Natural killer cell (primary cell): ENCODE measurements around the gene LIPE. TPM values are rescaled to one million over a fixed set of nuclear protein-coding genes. Genes with fewer than 3 reads are reported as not detected.
"Not testable (repeated sequence)": the region's sequence is repeated elsewhere in the genome, so short reads cannot be mapped to it uniquely, and the experiment has no call there.

ENCODE experiments used
- ATAC-seq, 3 donors: fragments of 150-1000 bp in 2 of 3; fragments of 200-7000 bp in 1 of 3; cut with Tn5 transposase; 1 replicate in 1 of 3; 2 replicates in 2 of 3; pipeline ENCODE4 v1.10.0; 2021; ENCODE audit warnings: mild to moderate bottlenecking in 2 of 3, moderate library complexity in 2 of 3
- DNase-seq, 2 donors: peaks; one replicate each; pipeline versions ENCODE4 v3.0.0 to v3.0.0-alpha.2; 2013 to 2021; ENCODE audit warnings: mixed read lengths in 1 of 2
- H3K27ac ChIP-seq: one replicate; pipeline ENCODE4 v1.5.1; 2013; ENCODE audit warnings: mild to moderate bottlenecking, low read length
- H3K27me3 ChIP-seq: one replicate; pipeline ENCODE4 v1.6.1; 2013; ENCODE audit warnings: low read length; ENCODE audit not compliant: control insufficient read depth, insufficient read depth
- H3K36me3 ChIP-seq: one replicate; pipeline ENCODE4 v1.6.1; 2013; ENCODE audit warnings: low read length; ENCODE audit not compliant: control insufficient read depth, insufficient read depth
- H3K4me1 ChIP-seq: one replicate; pipeline ENCODE4 v1.6.1; 2013; ENCODE audit warnings: low read length; ENCODE audit not compliant: control insufficient read depth, insufficient read depth
- H3K4me3 ChIP-seq: one replicate; pipeline ENCODE4 v1.5.1; 2013; ENCODE audit warnings: low read length
- H3K9me3 ChIP-seq: one replicate; pipeline ENCODE4 v1.6.1; 2013; ENCODE audit warnings: low read length; ENCODE audit not compliant: control insufficient read depth, insufficient read depth
- H3K27ac Mint-ChIP-seq, 2 donors: one replicate each; pipeline ENCODE4 v1.8.0; 2022; ENCODE audit warnings: mild to moderate bottlenecking in 2 of 2, mixed read lengths in 2 of 2, moderate library complexity in 1 of 2
- H3K27me3 Mint-ChIP-seq, 2 donors: one replicate each; pipeline ENCODE4 v1.8.0; 2022; ENCODE audit warnings: low read depth in 2 of 2, mixed read lengths in 2 of 2
- H3K36me3 Mint-ChIP-seq: one replicate; pipeline ENCODE4 v1.8.0; 2022; ENCODE audit warnings: mixed read lengths
- H3K4me1 Mint-ChIP-seq, 2 donors: one replicate each; pipeline ENCODE4 v1.8.0; 2022; ENCODE audit warnings: mixed read lengths in 2 of 2
- H3K4me3 Mint-ChIP-seq: one replicate; pipeline ENCODE4 v1.8.0; 2022; ENCODE audit warnings: mild to moderate bottlenecking, moderate library complexity, mixed read lengths
- H3K9me3 Mint-ChIP-seq, 2 donors: one replicate each; pipeline ENCODE4 v1.8.0; 2022; ENCODE audit warnings: mixed read lengths in 2 of 2
- CTCF ChIP-seq: fragments of 200-600 bp; IDR thresholded peaks from one replicate; pipeline ENCODE4 v1.8.0; 2022; ENCODE audit warnings: antibody characterized with exemption
- WGBS: methylation state at CpG from one replicate; pipeline ENCODE4 v1.1.7; 2013; ENCODE audit warnings: missing lambda C conversion rate; ENCODE audit not compliant: insufficient coverage; 5-methylcytosine and 5-hydroxymethylcytosine counted together
- intact Hi-C: fragments of 100-400 bp; cut with micrococcal nuclease; formaldehyde crosslinking; loops from one replicate; pipeline ENCODE4 v1.14.2; 2022
- total RNA-seq, 4 donors: library from RNA; stranded (reverse); fragments of 120-200 nt in 1 of 4; gene quantifications; one replicate each; pipeline versions ENCODE4 v1.2.3 to v1.2.4, GENCODE V29; 2013 to 2022

The LIPE gene
- total RNA-seq, 3 donors from 2014 or later (not counting 1 experiment from before 2014, with no cell fraction given) = 5.3 to 13.3 (median 11.7) TPM

DNA sequence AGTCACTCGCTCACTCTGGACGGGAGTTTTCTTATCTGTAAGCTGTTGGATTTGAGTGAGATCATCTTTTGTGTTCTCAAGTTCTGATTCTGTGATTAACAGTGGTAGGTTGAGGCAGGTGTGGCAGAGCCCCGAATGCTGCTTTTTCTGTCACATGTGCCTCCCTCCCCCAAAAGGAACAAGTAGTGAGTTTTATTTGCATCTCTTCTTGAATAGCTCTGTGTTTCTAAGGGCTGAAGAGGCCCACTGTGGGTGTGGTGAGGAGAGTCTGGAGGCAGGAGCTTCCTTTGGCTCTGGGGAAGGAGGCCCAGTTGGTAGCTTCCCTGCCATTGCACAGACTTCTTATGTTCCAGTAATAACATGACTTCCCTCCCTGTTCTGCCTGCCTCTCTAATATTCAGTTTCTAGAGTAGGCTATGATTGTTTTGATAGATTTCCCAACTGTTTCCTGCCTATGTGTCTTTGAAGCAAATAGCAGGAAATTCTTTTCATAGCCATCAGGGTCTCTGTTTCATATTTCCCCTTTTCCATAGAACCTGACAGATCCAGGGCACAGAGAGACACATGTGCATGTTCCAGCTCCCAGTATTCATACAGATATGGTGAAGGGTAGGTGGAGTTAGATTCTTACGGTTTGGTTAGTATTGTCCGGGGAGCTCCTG lies 39.5 kb upstream of the LIPE start:
- Histone ChIP-seq H3K4me3 (no peak overlapping the region), H3K27ac (peak overlapping the region; percentile 8), H3K36me3 (no peaks in the 10 kb centered on the region), H3K4me1 (peaks cover 19% of the 10 kb centered on the region), H3K27me3 (no peaks in the 10 kb centered on the region), H3K9me3 (no peaks in the 10 kb centered on the region)
- H3K27ac Mint-ChIP-seq = peak overlapping the region in 1 of 2 donors; percentile 32
- H3K27me3 Mint-ChIP-seq = peaks cover 0 to 4% of the 10 kb centered on the region in 2 donors
- intact Hi-C loops = no loop called here
- H3K9me3 Mint-ChIP-seq = no peaks in the 10 kb centered on the region
- TF ChIP-seq CTCF = no peak
- H3K4me3 Mint-ChIP-seq = no peak overlapping the region
- WGBS = 73% methylated on average over 5 of the region's 5 CpGs
- DNase-seq = no peak
- no peak for ATAC-seq
- H3K36me3 Mint-ChIP-seq = no peaks in the 10 kb centered on the region
- H3K4me1 Mint-ChIP-seq = peaks cover 0 to 10% of the 10 kb centered on the region in 2 donors

DNA sequence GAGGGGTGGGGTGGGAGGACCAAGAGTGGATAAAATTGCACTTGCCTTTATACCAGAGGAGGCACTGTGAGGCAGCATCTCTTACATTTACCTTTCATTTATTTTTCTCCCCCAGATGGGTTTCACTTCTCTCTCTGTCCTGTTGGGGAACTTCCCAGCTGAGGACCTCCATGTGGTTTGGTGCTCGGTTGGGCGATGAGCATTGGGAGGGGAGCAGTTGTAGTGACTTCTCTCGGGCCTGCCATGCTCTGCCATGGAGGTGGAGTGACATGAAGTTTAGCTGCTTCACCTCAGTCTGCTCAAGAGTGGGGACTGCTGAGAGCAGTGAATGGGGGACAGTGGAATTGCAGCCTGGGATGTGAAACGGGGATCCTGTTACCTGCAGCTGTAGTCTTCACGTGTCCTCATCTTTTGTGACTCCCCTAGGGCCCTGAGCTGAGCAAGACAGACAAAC lies 38.7 kb upstream of the LIPE start:
- 40% methylated on average over 5 of the region's 5 CpGs for WGBS
- Histone ChIP-seq H3K36me3 (no peaks in the 10 kb centered on the region), H3K27me3 (no peaks in the 10 kb centered on the region), H3K9me3 (no peaks in the 10 kb centered on the region), H3K4me3 (no peak overlapping the region), H3K4me1 (peaks cover 19% of the 10 kb centered on the region), H3K27ac (peak overlapping the region; percentile 8)
- ATAC-seq = no peak
- Mint-ChIP-seq H3K4me3 (no peak overlapping the region), H3K27me3 (peaks cover 0 to 4% of the 10 kb centered on the region in 2 donors), H3K4me1 (peaks cover 0 to 10% of the 10 kb centered on the region in 2 donors), H3K9me3 (no peaks in the 10 kb centered on the region), H3K27ac (no peak overlapping the region), H3K36me3 (no peaks in the 10 kb centered on the region)
- no peak for TF ChIP-seq CTCF
- intact Hi-C loops = no loop called here
- no peak for DNase-seq

- ATAC-seq = no peak
- Mint-ChIP-seq H3K36me3 (no peaks in the 10 kb centered on the region), H3K27ac (no peak overlapping the region), H3K9me3 (no peaks in the 10 kb centered on the region), H3K27me3 (peaks cover 0 to under 1% of the 10 kb centered on the region in 2 donors), H3K4me1 (peaks cover 0 to 6% of the 10 kb centered on the region in 2 donors), H3K4me3 (no peak overlapping the region)
- H3K4me1 ChIP-seq = peaks cover 13% of the 10 kb centered on the region
- no peak for TF ChIP-seq CTCF
- intact Hi-C loops = no loop called here
- no peak overlapping the region for H3K4me3 ChIP-seq
- no peaks in the 10 kb centered on the region for H3K9me3 ChIP-seq
- 92% methylated on average over 4 of the region's 4 CpGs for WGBS
- H3K36me3 ChIP-seq = no peaks in the 10 kb centered on the region
- no peaks in the 10 kb centered on the region for H3K27me3 ChIP-seq
- no peak for DNase-seq
- no peak overlapping the region for H3K27ac ChIP-seq
Observed at GRCh38 chr19:42461700-42462324, 34.6 kb upstream of the LIPE start.

DNA sequence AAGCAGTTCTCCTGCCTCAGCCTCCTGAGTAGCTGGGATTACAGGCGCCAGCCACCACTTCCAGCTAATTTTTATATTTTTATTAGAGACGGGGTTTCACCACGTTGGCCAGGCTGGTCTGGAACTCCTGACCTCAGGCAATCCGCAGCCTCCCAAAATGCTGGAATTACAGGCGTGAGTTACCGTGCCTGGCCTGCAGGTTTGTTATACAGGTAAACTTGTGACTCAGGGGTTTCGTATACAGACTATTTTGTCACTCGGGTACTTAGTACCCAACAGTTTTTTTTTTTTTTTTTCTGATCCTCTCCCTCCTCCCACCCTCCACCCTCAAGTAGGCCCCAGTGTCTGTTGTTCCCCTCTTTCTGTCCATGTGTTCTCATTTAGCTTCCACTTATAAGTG lies 34.0 kb upstream of the LIPE start:
- H3K27me3 ChIP-seq, H3K27ac ChIP-seq, intact Hi-C loops, H3K4me1 Mint-ChIP-seq, ATAC-seq, H3K4me3 Mint-ChIP-seq, H3K27me3 Mint-ChIP-seq, H3K4me3 ChIP-seq, DNase-seq, H3K9me3 ChIP-seq, H3K36me3 ChIP-seq, H3K36me3 Mint-ChIP-seq, H3K27ac Mint-ChIP-seq, H3K9me3 Mint-ChIP-seq: not testable (repeated sequence)
- WGBS = 90% methylated on average over 8 of the region's 8 CpGs
- H3K4me1 ChIP-seq = peaks cover 11% of the 10 kb centered on the region
